Subcutaneous abdominal adipose tissue (tissue), 5 donors: Measurements from ENCODE around the gene ZSWIM1.
A peak's percentile ranks its signal among the peaks of the same experiment; 100 is the strongest.
"Not testable (repeated sequence)": the region's sequence is repeated elsewhere in the genome, so short reads cannot be mapped to it uniquely, and the experiment has no call there.

ENCODE experiments used
- H3K27ac ChIP-seq: one replicate; pipeline ENCODE4 v1.7.0; 2013; ENCODE audit warnings: low read depth, mild to moderate bottlenecking, inconsistent platforms, low read length, moderate library complexity
- H3K27me3 ChIP-seq, 5 donors: one replicate each; pipeline ENCODE4 v1.7.0; 2013; ENCODE audit warnings: low read length in 5 of 5, inconsistent platforms in 1 of 5; ENCODE audit not compliant: control insufficient read depth in 5 of 5, insufficient read depth in 4 of 5
- H3K36me3 ChIP-seq, 5 donors: one replicate each; pipeline ENCODE4 v1.7.0; 2013; ENCODE audit warnings: low read length in 5 of 5; ENCODE audit not compliant: control insufficient read depth in 5 of 5, insufficient read depth in 5 of 5
- H3K4me1 ChIP-seq, 5 donors: one replicate each; pipeline ENCODE4 v1.7.0; 2013; ENCODE audit warnings: low read length in 5 of 5, mild to moderate bottlenecking in 3 of 5, moderate library complexity in 1 of 5; ENCODE audit not compliant: control insufficient read depth in 5 of 5, insufficient read depth in 5 of 5
- H3K4me3 ChIP-seq, 5 donors: one replicate each; pipeline ENCODE4 v1.7.0; 2013; ENCODE audit warnings: low read length in 5 of 5, low read depth in 1 of 5
- H3K9ac ChIP-seq, 5 donors: one replicate each; pipeline ENCODE4 v1.7.0; 2013; ENCODE audit warnings: low read length in 5 of 5, mild to moderate bottlenecking in 4 of 5, moderate library complexity in 3 of 5
- H3K9me3 ChIP-seq, 5 donors: one replicate each; pipeline ENCODE4 v1.7.0; 2013; ENCODE audit warnings: low read length in 5 of 5; ENCODE audit not compliant: control insufficient read depth in 5 of 5
- donor health status: healthy.
- donor health status: healthy.
- donor health status: healthy.
- donor health status: healthy.
- donor health status: healthy.

Gene ZSWIM1

GRCh38 chr20:45866454-45866853, 14.6 kb upstream of the ZSWIM1 start:
- Histone ChIP-seq H3K27me3 (no peaks in the 10 kb centered on the region), H3K9me3 (no peaks in the 10 kb centered on the region), H3K36me3 (no peaks in the 10 kb centered on the region), H3K9ac (no peak overlapping the region), H3K4me3 (no peak overlapping the region), H3K4me1 (no peaks in the 10 kb centered on the region), H3K27ac (no peak overlapping the region)

- no peaks in the 10 kb centered on the region for H3K36me3 ChIP-seq
- no peak overlapping the region for H3K9ac ChIP-seq
- no peaks in the 10 kb centered on the region for H3K4me1 ChIP-seq
- no peak overlapping the region for H3K27ac ChIP-seq
- H3K4me3 ChIP-seq: no peak overlapping the region
- H3K27me3 ChIP-seq: no peaks in the 10 kb centered on the region
- no peaks in the 10 kb centered on the region for H3K9me3 ChIP-seq
Measured at GRCh38 chr20:45867136-45867818, 13.8 kb upstream of the ZSWIM1 start.

- Histone ChIP-seq H3K36me3 (peaks cover 0 to 5% (median 3%) of the 10 kb centered on the region in 5 donors), H3K27me3 (no peaks in the 10 kb centered on the region), H3K4me1 (no peaks in the 10 kb centered on the region), H3K27ac (no peak overlapping the region), H3K4me3 (no peak overlapping the region), H3K9ac (no peak overlapping the region), H3K9me3 (no peaks in the 10 kb centered on the region)
Measured at GRCh38 chr20:45867819-45868176, 13.2 kb upstream of the ZSWIM1 start.

GRCh38 chr20:45872626-45873025, 8.4 kb upstream of the ZSWIM1 start:
- Histone ChIP-seq H3K4me1 (no peaks in the 10 kb centered on the region), H3K36me3 (peaks cover 0 to 16% (median 15%) of the 10 kb centered on the region in 5 donors), H3K27ac (no peak overlapping the region), H3K4me3 (no peak overlapping the region), H3K9me3 (no peaks in the 10 kb centered on the region), H3K27me3 (no peaks in the 10 kb centered on the region), H3K9ac (no peak overlapping the region)

DNA sequence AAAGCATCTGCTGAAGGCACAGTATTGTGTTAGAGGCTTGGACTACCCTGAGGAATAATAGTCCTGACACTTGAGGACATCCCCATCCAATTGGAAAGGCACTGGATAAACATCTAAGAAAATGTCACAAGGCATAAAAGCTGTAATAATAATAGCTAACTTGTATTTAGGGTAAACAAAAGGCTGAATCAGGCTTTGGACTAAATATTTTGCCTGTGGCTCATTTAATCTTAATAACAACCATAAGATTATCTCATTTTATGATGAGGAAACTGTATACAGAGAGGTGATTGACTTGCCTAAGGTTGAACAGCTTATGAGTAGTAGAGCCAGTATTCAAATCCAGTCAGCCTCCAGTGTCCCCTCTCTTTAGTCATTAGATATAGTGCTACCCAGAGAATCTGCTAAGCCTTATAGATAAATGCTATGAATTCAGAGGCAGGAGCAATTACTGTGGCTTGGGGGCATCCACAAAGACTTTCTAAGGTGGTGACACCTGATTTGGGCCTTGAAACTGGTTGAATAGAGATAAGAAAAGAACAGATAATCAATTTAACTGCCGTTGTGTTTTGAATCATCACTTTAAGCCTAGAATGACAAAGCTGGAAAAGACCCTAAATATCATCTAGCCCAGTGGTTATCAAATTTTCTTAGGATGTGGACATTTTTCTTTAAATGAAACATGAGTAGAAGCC, 7.5 kb upstream of the ZSWIM1 start:
- Histone ChIP-seq H3K9me3 (no peaks in the 10 kb centered on the region), H3K4me1 (peaks cover 0 to 3% (median 0%) of the 10 kb centered on the region in 5 donors), H3K4me3 (no peak overlapping the region), H3K36me3 (peaks cover 0 to 25% (median 24%) of the 10 kb centered on the region in 5 donors), H3K27me3 (no peaks in the 10 kb centered on the region), H3K27ac (no peak overlapping the region), H3K9ac (no peak overlapping the region)

GRCh38 chr20:45874104-45874481, 6.9 kb upstream of the ZSWIM1 start:
- peaks cover 0 to 28% (median 26%) of the 10 kb centered on the region in 5 donors for H3K36me3 ChIP-seq
- not testable (repeated sequence) for H3K27ac ChIP-seq, H3K27me3 ChIP-seq, H3K4me3 ChIP-seq, H3K9me3 ChIP-seq, H3K9ac ChIP-seq, H3K4me1 ChIP-seq

DNA sequence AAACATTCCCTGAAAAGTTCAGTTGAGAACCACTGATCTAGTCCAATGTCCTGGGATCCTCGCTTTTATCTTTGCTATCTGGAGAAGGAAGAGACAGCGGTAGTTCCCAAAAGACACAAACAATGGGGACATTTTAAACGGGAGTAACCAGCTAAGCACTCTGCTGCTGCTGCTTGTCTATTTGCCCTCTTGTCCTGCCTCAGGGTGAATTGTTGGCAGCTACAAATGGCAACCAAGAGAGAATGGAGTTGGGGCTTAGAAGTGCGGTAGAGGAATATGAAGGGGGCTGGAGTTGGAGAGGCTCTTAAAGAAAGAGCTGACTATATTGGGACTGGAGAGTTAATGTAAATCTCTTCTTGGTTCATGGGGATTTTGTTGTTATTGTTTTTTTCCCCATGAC, 6.5 kb upstream of the ZSWIM1 start:
- Histone ChIP-seq H3K4me1 (peaks cover 0 to 5% (median 0%) of the 10 kb centered on the region in 5 donors), H3K9ac (no peak overlapping the region), H3K27ac (no peak overlapping the region), H3K36me3 (peaks cover 0 to 28% (median 26%) of the 10 kb centered on the region in 5 donors), H3K4me3 (no peak overlapping the region), H3K9me3 (no peaks in the 10 kb centered on the region), H3K27me3 (no peaks in the 10 kb centered on the region)

DNA sequence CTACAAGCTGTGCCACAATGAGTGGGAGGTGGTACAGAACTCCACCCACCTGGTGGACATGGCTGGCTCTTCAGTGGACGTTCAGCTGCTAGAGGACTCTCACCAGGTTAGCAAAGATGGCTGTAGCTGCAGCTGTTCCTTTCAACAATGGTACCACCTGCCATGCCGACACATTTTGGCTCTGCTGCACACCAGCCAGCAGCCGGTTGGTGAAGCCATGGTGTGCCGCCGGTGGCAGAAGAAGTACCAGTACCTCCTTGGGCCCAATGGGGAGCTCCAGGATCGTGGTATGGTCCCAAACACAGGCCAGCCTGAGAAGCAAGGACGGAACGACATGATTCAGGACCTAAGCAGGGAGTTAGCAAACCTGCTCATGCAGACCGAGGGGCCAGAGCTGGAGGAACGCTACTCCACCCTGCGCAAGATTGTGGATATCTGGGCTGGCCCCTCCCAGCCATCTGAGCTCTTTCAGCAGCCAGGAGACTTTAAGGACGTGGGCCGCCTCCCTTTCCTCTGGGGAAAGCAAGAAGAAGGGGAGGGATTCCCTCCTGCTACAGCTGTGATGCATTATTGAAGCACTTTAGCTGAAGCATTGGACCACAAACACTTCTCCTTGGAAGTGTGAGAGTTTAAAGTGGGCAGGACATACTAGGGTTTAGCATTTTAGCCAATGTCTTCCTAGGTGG, 2.8 kb upstream of the ZSWIM1 start:
- H3K27ac ChIP-seq: no peak overlapping the region
- H3K4me3 ChIP-seq: no peak overlapping the region
- no peak overlapping the region for H3K9ac ChIP-seq
- no peaks in the 10 kb centered on the region for H3K27me3 ChIP-seq
- H3K4me1 ChIP-seq: peaks cover 0 to 19% (median 11%) of the 10 kb centered on the region in 5 donors
- H3K9me3 ChIP-seq: no peaks in the 10 kb centered on the region
- H3K36me3 ChIP-seq: peaks cover 0 to 31% (median 30%) of the 10 kb centered on the region in 5 donors

DNA sequence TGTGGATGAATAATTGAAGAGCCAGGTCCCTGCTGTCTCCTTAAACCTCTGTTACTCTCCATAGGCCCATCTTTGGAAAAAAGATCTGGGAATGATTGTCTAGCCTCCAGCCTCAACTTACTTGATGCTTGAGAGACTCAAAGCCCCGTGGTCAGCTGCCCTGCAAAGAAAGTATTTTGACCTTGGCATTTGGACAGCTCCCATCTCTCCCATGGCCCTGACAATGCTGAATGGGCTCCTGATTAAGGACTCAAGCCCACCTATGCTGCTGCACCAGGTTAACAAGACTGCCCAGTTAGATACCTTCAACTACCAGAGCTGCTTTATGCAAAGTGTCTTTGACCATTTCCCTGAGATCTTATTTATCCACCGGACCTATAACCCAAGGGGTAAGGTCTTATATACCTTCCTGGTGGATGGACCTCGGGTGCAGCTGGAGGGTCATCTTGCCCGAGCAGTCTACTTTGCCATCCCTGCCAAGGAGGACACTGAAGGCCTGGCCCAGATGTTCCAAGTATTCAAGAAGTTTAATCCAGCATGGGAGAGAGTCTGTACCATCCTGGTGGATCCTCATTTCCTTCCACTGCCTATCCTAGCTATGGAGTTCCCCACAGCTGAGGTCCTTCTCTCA, 1.6 kb downstream of the ZSWIM1 start:
- Histone ChIP-seq H3K36me3 (peaks cover 0 to 44% (median 38%) of the 10 kb centered on the region in 5 donors), H3K27me3 (no peaks in the 10 kb centered on the region), H3K9ac (no peak overlapping the region), H3K27ac (peak overlapping the region; percentile 30), H3K4me3 (no peak overlapping the region), H3K9me3 (no peaks in the 10 kb centered on the region), H3K4me1 (peaks cover 0 to 28% (median 22%) of the 10 kb centered on the region in 5 donors)

DNA sequence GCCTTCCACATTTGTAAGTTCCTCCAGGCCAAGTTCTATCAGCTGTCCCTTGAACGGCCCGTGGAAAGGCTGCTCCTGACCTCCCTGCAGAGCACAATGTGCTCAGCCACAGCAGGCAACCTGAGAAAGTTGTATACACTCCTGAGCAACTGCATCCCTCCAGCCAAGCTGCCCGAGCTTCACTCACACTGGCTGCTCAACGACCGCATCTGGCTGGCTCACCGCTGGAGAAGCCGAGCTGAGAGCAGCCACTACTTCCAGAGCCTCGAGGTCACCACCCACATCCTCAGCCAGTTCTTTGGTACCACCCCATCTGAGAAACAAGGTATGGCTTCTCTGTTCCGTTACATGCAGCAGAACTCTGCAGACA, 2.1 kb downstream of the ZSWIM1 start:
- no peak overlapping the region for H3K4me3 ChIP-seq
- peaks cover 0 to 40% (median 35%) of the 10 kb centered on the region in 5 donors for H3K36me3 ChIP-seq
- no peaks in the 10 kb centered on the region for H3K27me3 ChIP-seq
- no peak overlapping the region for H3K9ac ChIP-seq
- no peaks in the 10 kb centered on the region for H3K9me3 ChIP-seq
- H3K4me1 ChIP-seq: peaks cover 0 to 28% (median 22%) of the 10 kb centered on the region in 5 donors
- H3K27ac ChIP-seq: no peak overlapping the region
